ENCODE results near the gene PNPLA7.

- TF ChIP-seq POLR2AphosphoS5 (IDR thresholded peaks at IDR 0.05; ENCODE audit: borderline replicate concordance, low read depth, low read length) (no peak), EZH2 (IDR thresholded peaks at IDR 0.05) (no peak)
These were observed 27.3 kb downstream of the PNPLA7 start for GRCh38 chr9:137522746-137523455.

Measured in SK-N-MC (cell line).